ENCODE measurements around the gene ARMC3.
A peak's percentile ranks its signal among the peaks of the same experiment; 100 is the strongest.

Gene ARMC3

GRCh38 chr10:22931948-22932347 is 4.1 kb downstream of the ARMC3 start:
- no peak for DNase-seq

- DNase-seq: no peak
Observed at GRCh38 chr10:22932626-22933370, 4.9 kb downstream of the ARMC3 start.

DNA sequence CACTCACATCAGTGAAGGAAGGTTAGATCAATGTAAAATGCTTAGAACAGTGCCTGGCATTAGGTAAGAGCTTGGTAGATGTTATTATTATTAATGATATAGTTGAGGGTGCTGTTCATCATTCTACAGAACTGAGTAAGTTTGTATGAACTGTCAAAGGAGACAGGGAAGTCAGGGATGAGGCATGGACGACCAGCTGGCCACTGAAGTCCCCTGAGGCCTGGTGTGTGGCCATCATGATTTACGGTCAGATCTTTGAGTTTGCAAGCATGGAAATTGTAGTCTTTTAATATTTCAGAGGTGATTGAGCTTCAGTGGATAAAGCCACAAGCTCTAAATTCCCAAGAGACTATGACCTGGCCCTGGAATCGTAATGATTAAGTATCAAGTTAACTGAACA is 6.9 kb downstream of the ARMC3 start:
- no peak for DNase-seq

- no peak for DNase-seq
Observed at GRCh38 chr10:22942437-22942836, 14.6 kb downstream of the ARMC3 start.

- DNase-seq: no peak
Observed at GRCh38 chr10:22945934-22946673, 18.3 kb downstream of the ARMC3 start.

DNA sequence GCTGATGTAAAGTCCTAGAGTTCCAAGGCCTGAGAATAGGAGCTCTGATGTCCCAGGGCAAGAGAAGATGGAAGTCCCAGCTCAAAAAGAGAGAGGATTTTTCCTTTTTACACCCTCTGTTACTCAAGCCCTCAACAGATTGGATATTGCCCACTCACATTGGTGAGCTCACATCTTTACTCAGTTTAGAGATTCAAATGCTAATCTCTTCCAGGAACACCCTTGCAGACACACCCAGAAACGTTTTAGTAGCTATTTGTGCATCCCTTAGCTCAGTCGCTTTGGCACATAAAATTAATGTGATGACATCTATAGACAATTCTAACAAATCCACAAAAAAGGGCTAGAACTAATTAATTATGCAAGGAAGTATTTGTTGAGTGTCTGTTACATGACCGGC is 27.1 kb downstream of the ARMC3 start:
- no peak for DNase-seq

- no peak for DNase-seq
Observed at GRCh38 chr10:22958338-22958737, 30.5 kb downstream of the ARMC3 start.

- no peak for DNase-seq
Observed at GRCh38 chr10:22959292-22959691, 31.4 kb downstream of the ARMC3 start.

GRCh38 chr10:22959950-22960349 is 32.1 kb downstream of the ARMC3 start:
- DNase-seq: no peak

DNA sequence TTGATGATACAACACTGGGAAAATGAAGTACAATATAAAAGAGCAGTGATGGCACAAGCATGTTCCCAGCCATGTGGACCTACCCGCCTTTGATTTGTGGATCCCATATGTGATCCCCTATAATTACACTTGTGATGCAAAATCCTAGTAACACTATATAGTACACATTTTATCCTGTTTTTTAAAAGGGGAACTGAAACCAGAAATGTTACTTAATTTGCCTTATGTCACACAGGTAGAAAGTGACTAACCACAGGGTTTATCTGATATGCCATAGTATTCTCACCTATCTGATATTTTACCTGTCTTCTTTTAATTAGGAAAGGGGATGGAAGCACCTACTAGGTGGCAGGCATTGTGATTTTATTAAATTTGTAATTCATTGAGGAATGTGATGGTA is 35.0 kb downstream of the ARMC3 start:
- DNase-seq: no peak

GRCh38 chr10:22969704-22970103 is 41.9 kb downstream of the ARMC3 start:
- DNase-seq: no peak

DNA sequence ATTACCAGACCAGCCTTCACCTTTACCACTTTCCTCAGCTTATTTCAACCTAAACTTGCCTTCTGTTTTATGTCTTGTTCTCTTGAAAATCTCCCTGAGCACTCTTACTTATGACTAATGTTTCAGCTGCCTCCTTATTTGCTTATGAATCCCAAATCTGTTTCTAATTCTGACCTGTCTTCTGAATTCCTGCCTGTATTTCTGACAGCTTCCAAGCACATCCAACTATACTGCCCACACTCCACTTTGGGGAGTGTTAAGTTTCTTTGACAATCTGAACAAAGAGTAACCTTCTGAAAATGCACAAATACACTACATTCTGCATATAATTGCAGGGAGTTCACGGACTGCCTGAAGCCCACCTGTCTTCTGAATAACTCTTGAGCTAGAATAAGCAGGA is 48.7 kb downstream of the ARMC3 start:
- DNase-seq: no peak

GRCh38 chr10:22977751-22978150 is 49.9 kb downstream of the ARMC3 start:
- no peak for DNase-seq

DNA sequence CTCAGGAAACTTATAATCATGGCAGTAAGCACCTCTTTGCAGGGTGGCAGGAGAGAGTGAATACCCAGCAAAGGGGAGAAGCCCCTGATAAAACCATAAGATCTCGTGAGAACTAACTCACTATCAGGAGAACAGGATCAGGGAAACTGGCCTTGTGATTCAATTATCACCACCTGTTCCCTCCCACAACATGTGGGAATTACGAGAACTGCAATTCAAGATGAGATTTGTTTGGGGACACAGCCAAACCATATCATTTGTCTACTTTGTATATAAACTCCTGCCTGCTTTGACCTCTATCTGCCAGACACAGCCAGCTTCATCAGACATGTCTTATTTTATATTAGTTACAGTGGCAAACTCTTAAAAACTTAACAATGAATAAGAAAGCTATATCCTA is 50.4 kb downstream of the ARMC3 start:
- no peak for DNase-seq

- DNase-seq: no peak
Observed at GRCh38 chr10:22978918-22979317, 51.1 kb downstream of the ARMC3 start.

GRCh38 chr10:22980822-22981221 is 53.0 kb downstream of the ARMC3 start:
- DNase-seq: no peak

- DNase-seq: no peak
Observed at GRCh38 chr10:22984066-22984465, 56.2 kb downstream of the ARMC3 start.

DNA sequence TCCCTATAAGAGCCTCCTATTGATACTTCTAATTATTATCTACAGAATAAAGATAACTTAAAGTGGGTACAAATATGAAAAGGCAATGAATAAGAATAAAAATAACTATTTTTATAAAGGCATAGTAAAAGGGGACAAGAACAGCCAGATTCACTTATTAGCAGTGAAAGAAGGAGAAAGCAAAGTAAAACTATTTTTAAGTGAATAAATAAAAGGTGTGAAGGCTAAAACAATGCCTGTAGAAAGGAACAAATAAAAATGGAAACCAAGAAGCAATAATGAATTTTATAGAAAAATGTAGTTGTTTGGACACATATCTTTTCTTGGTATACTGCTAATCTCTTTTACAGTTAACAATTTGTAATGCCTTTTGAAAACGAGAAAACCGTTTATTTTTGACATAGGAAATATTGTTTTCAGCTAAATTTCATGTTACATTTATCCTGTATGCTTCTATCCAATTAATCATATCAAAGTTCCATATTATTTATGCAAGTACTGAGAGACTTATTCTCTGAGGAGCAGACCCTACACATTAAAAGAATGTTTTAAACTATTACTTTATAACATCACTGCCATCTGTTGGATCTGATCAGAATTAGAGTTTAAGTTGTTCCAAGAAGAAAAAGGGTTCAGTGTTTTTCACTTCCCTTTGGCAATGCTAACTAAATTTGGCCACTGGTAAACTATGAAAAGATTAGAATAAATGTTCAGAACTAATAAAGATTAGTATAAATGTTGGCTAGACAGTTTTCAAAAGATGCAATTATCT is 59.1 kb downstream of the ARMC3 start:
- no peak for DNase-seq

GRCh38 chr10:22988581-22989360 is 60.9 kb downstream of the ARMC3 start:
- DNase-seq: peak; percentile 50

DNA sequence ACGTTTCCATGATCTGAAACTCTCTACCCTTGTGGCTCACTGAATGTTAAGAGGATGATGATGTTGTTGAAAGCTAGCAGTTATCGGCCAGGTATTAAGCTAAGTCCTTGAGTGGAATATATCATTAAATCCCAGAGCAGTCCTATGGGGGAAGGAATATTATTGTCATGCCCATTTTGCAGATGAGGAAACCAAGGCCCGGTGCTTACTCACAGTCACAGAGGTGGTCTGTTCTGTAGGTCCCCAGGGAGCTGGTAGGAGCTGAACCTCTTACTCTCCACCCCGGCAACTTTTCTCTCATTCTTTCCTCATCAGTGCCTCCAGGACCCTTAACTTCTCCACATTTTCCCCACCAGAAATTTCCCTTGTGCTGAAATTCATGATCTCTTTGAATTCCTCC is 62.6 kb downstream of the ARMC3 start:
- no peak for DNase-seq

GRCh38 chr10:22992075-22992474 is 64.2 kb downstream of the ARMC3 start:
- DNase-seq: no peak

- DNase-seq: no peak
Observed at GRCh38 chr10:22992621-22993020, 64.8 kb downstream of the ARMC3 start.

DNA sequence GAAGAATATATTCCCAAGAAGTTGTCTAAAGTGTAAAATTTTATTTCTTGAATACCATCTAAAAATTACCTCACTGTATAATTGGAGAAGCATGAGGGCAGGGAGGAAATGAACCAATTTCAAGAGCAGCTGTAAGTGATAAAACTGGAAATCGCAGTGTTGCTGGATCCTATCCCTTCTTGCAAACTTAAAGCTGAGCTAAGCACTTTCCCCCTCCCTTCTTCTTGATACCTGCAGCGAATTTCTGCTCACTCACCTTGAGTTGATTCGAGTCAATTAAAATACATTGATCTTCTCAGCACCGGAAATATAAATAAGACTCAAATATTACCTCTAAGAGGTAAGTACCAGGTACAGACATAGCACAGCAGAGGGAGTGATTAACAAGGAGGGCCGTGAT is 65.5 kb downstream of the ARMC3 start:
- DNase-seq: no peak

Measured in right forelimb (tissue), 1 donor.